K562 (cell line): ENCODE data around the gene UTP14C. TPM values are rescaled to one million over a fixed set of nuclear protein-coding genes. Genes with fewer than 3 reads are reported as not detected.

Experiments used
- ATAC-seq: fragments of 200-7000 bp; cut with Tn5 transposase; 3 replicates; pipeline ENCODE4 v1.9.1; 2020; ENCODE audit warnings: moderate library complexity
- BruUV-seq: library from RNA; stranded (reverse); fragments of 400-500 nt; replicated peaks from 2 replicates; lab custom pipeline; 2021; lab: Mats Ljungman, UMichigan
- CTCF ChIA-PET: fragments of 300-600 bp; formaldehyde crosslinking; extraction: SDS; loops from one replicate; lab custom pipeline; 2021; ENCODE audit warnings: low intra/inter-chr PET ratio; lab: Yijun Ruan, JAX
- POLR2A ChIA-PET: fragments of 300-600, 350-650 bp; sonication (Branson Sonifier 250); formaldehyde crosslinking; extraction: SDS; loops from one replicate; lab custom pipeline; 2021; ENCODE audit warnings: antibody characterized with exemption, inconsistent platforms; lab: Yijun Ruan, JAX
- DNase-seq, 4 experiments: peaks; one replicate each; pipeline versions ENCODE4 v3.0.0 to v3.0.0-alpha.2; 2011 to 2018; ENCODE audit warnings: low spot score in 3 of 4, mixed read lengths in 3 of 4; ENCODE audit errors: extremely low read depth in 1 of 4
- FAIRE-seq: peaks from 2 replicates; lab custom pipeline; 2011; peaks lifted over from hg19 to GRCh38; lab: Jason Lieb, UNC
- H2AFZ ChIP-seq: 2 replicates; pipeline ENCODE4 v1.6.0; 2011; ENCODE audit warnings: low read depth, low read length, control low read depth, inconsistent platforms
- H3K27ac ChIP-seq: fragments of 200-600 bp; 3 replicates; pipeline ENCODE4 v1.8.0; 2011; ENCODE audit warnings: low read depth, mild to moderate bottlenecking, control low read depth, inconsistent platforms, low read length, moderate library complexity, mixed read lengths; ENCODE audit errors: extremely low read depth
- H3K27me3 ChIP-seq, 2 experiments: fragments of 300-600 bp in 1 of 2; 2 replicates in 1 of 2; 3 replicates in 1 of 2; pipeline versions ENCODE4 v1.6.0 to v1.8.0; 2011; ENCODE audit warnings: inconsistent platforms in 2 of 2, low read length in 2 of 2, mild to moderate bottlenecking in 1 of 2, mixed read lengths in 1 of 2, moderate library complexity in 1 of 2; ENCODE audit not compliant: control insufficient read depth in 2 of 2, insufficient read depth in 2 of 2
- H3K36me3 ChIP-seq: fragments of 300-600 bp; 3 replicates; pipeline ENCODE4 v1.8.0; 2011; ENCODE audit warnings: mild to moderate bottlenecking, low read length, inconsistent platforms; ENCODE audit not compliant: control insufficient read depth, insufficient read depth
- H3K4me1 ChIP-seq, 2 experiments: fragments of 200-600 bp in 1 of 2; replicated peaks in 1 of 2; 2 replicates in 1 of 2; 3 replicates in 1 of 2; pipeline versions ENCODE4 v1.5.1 to v1.8.0; 2011; ENCODE audit warnings: inconsistent platforms in 2 of 2, low read length in 2 of 2, mild to moderate bottlenecking in 1 of 2, mixed read lengths in 1 of 2, moderate library complexity in 1 of 2; ENCODE audit not compliant: control insufficient read depth in 2 of 2, insufficient read depth in 2 of 2
- H3K4me2 ChIP-seq: 2 replicates; pipeline ENCODE4 v1.6.1; 2011; ENCODE audit warnings: low read length, control low read depth, inconsistent platforms, mixed read lengths; ENCODE audit not compliant: insufficient read depth
- H3K4me3 ChIP-seq: fragments of 200-600 bp; sonication (generic), shearing (Covaris generic); 2 replicates; pipeline ENCODE4 v1.5.1; 2016; ENCODE audit warnings: control low read depth, inconsistent platforms
- H3K79me2 ChIP-seq: fragments of 200-600 bp; 3 replicates; pipeline ENCODE4 v1.8.0; 2011; ENCODE audit warnings: low read length, inconsistent platforms; ENCODE audit not compliant: control insufficient read depth, insufficient read depth
- H3K9ac ChIP-seq, 2 experiments: 2 replicates each; pipeline versions ENCODE4 v1.6.0 to v1.6.1; 2011; ENCODE audit warnings: low read depth in 2 of 2, low read length in 2 of 2, control low read depth in 1 of 2, inconsistent platforms in 1 of 2, mild to moderate bottlenecking in 1 of 2, mixed read lengths in 1 of 2; ENCODE audit not compliant: insufficient read depth in 1 of 2
- H3K9me1 ChIP-seq: one replicate; pipeline ENCODE4 v1.6.0; 2011; ENCODE audit warnings: inconsistent platforms, mild to moderate bottlenecking, low read length, moderate library complexity; ENCODE audit not compliant: control insufficient read depth, insufficient read depth
- H3K9me3 ChIP-seq: replicated peaks from 2 replicates; pipeline ENCODE4 v1.5.1; 2011; ENCODE audit warnings: low read depth, low read length, inconsistent platforms; ENCODE audit not compliant: control insufficient read depth, insufficient read depth
- H4K20me1 ChIP-seq: replicated peaks from 2 replicates; pipeline ENCODE4 v1.6.1; 2011; ENCODE audit warnings: low read length, inconsistent platforms, mixed read lengths; ENCODE audit not compliant: control insufficient read depth, insufficient read depth
- ARHGAP35 ChIP-seq: fragments of 450-650 bp; IDR thresholded peaks from 2 replicates; pipeline ENCODE4 v1.6.1; 2018; ENCODE audit not compliant: partially characterized antibody
- ARID1B ChIP-seq: fragments of 450-650 bp; IDR thresholded peaks from 2 replicates; pipeline ENCODE4 v1.6.1; 2016; ENCODE audit warnings: antibody characterized with exemption, mild to moderate bottlenecking, inconsistent platforms
- BRD4 ChIP-seq: fragments of 200-600 bp; sonication (generic); IDR thresholded peaks from 2 replicates; pipeline ENCODE4 v1.6.1; 2017; ENCODE audit warnings: inconsistent platforms
- CBFA2T3 ChIP-seq: fragments of 450-650 bp; IDR thresholded peaks from 2 replicates; pipeline ENCODE4 v1.6.1; 2017
- CREB5 ChIP-seq: fragments of 250-450 bp; sonication (Bioruptor Pico); IDR thresholded peaks from 2 replicates; pipeline ENCODE4 v1.5.0; 2020; ENCODE audit warnings: mild to moderate bottlenecking
- PYGO2 ChIP-seq: fragments of 450-650 bp; IDR thresholded peaks from 2 replicates; pipeline ENCODE4 v1.6.1; 2016; ENCODE audit warnings: mild to moderate bottlenecking, missing genetic modification characterization, moderate library complexity, missing compliant biosample characterization
- RBM25 ChIP-seq: fragments of 200-400 bp; formaldehyde crosslinking; IDR thresholded peaks from 2 replicates; pipeline ENCODE4 v1.6.1; 2018; ENCODE audit warnings: low read length, low read depth, moderate library complexity; ENCODE audit not compliant: severe bottlenecking
- SIRT6 ChIP-seq: IDR thresholded peaks from one replicate; pipeline ENCODE4 v1.6.1; 2012; ENCODE audit warnings: low read depth, mild to moderate bottlenecking, control low read depth, inconsistent platforms, low read length, moderate library complexity
- SMAD4 ChIP-seq: fragments of 250-450 bp; sonication (Bioruptor Pico); conservative IDR thresholded peaks from 2 replicates; pipeline ENCODE4 v1.8.0; 2021; ENCODE audit warnings: inconsistent platforms, mild to moderate bottlenecking, moderate library complexity
- TAF9B ChIP-seq: fragments of 450-650 bp; IDR thresholded peaks from 2 replicates; pipeline ENCODE4 v1.6.1; 2018; ENCODE audit warnings: mild to moderate bottlenecking; ENCODE audit not compliant: partially characterized antibody
- TCF3 ChIP-seq: sonication (generic); formaldehyde crosslinking; IDR thresholded peaks from 2 replicates; pipeline ENCODE4 v1.4.0; 2020; ENCODE audit warnings: mild to moderate bottlenecking, missing genetic modification reagents
- ZBTB1 ChIP-seq: sonication (generic); formaldehyde crosslinking; IDR thresholded peaks from 2 replicates; pipeline ENCODE4 v1.8.1; 2023; ENCODE audit warnings: missing genetic modification reagents, low read depth, mild to moderate bottlenecking, borderline replicate concordance
- ZNF316 ChIP-seq: fragments of 450-650 bp; IDR thresholded peaks from 2 replicates; pipeline ENCODE4 v1.6.1; 2016
- ZSCAN29 ChIP-seq: fragments of 450-650 bp; IDR thresholded peaks from 2 replicates; pipeline ENCODE4 v1.6.1; 2017
- WGBS: fragments of 100-300 bp; shearing (Covaris generic); methylation state at CpG from one replicate; pipeline ENCODE4 v1.1.6; 2016; ENCODE audit warnings: low coverage, mixed read lengths; ENCODE audit not compliant: insufficient coverage; ENCODE audit errors: missing lambda C conversion rate; 5-methylcytosine and 5-hydroxymethylcytosine counted together
- in situ Hi-C: fragments of 300-500 bp; cut with MboI; formaldehyde crosslinking; loops from 4 replicates; pipeline ENCODE4 v1.15.0; 2018; ENCODE audit warnings: inconsistent platforms, mixed read lengths
- intact Hi-C: fragments of 100-400 bp; cut with micrococcal nuclease; formaldehyde crosslinking; loops from 2 replicates; pipeline ENCODE4 v1.14.2; 2022
- polyA plus RNA-seq, 8 experiments: library from polyadenylated mRNA; depleted of rRNA in 4 of 8; stranded (reverse) in 5 of 8; unstranded in 3 of 8; fragments of >200 nt; fragmentation: Nextera tagmentation in 2 of 8; fragmentation: Illumina TruSeq in 1 of 8; extraction: Ambion mirVana in 2 of 8; extraction: Trizol in 1 of 8; gene quantifications; 2 replicates each; pipeline versions ENCODE4 v1.2.1 to v1.2.3, GENCODE V29; 2011 to 2014; ENCODE audit warnings: inconsistent platforms in 1 of 8, missing spikeins in 1 of 8
- total RNA-seq, 7 experiments: library from RNA; depleted of rRNA in 6 of 7; stranded (reverse); fragments of >200 nt in 6 of 7; fragmentation: Illumina TruSeq in 2 of 7; extraction: Trizol in 2 of 7; gene quantifications; 2 replicates each; pipeline versions ENCODE4 v1.2.1 to v1.2.3, GENCODE V29; 2011 to 2021; ENCODE audit warnings: low replicate concordance in 1 of 7

The UTP14C gene
- total and polyA plus RNA-seq, 9 of the 15 experiments (the other 6 are each of a cell fraction or from before 2014, with no cell fraction given) = 3.4 to 10.3 (median 6.0) TPM

GRCh38 chr13:52036037-52036436 is 11.5 kb downstream of the UTP14C start:
- Histone ChIP-seq H3K4me1 (no peaks in the 10 kb centered on the region; a peak in 2 of 5 replicates), H3K4me2 (no peak overlapping the region), H3K9ac (no peak overlapping the region), H3K9me3 (no peaks in the 10 kb centered on the region), H4K20me1 (no peaks in the 10 kb centered on the region)
- no TSS peak for BruUV-seq
- intact Hi-C loops = no loop called here
- TF ChIP-seq CBFA2T3 (peak; percentile 36; the same call in 1 of the 2 replicates), TCF3 (CRISPR knock-in tag) (peak; percentile 25; the same call in 1 of the 2 replicates), ZSCAN29 (no peak), ARID1B (0 out of 2 replicates have a peak, but pooled peaks have one; percentile 13)
- TF ChIP-seq, all 486 proteins: peak for 3
- WGBS = 13% methylated on average over 1 of the region's 1 CpG
- Histone ChIP-seq H3K9me1 (no peaks in the 10 kb centered on the region), H3K27ac (no peak overlapping the region), H3K36me3 (no peaks in the 10 kb centered on the region; the same call in 2 of the 3 replicates), H3K4me3 (no peak overlapping the region), H2AFZ (no peak overlapping the region), H3K79me2 (no peaks in the 10 kb centered on the region), H3K27me3 (no peaks in the 10 kb centered on the region)
- DNase-seq (no peak), FAIRE-seq (no peak), ATAC-seq (no peak)
- in situ Hi-C loops = no loop called here
- ChIA-PET POLR2A (interaction anchor here (1.4 kb wide), 1 partner anchor 13 kb away, joined by 5 read pairs; no protein-coding TSS in a partner anchor), CTCF (no interaction called here)

- in situ Hi-C loops (no loop called here), intact Hi-C loops (no loop called here)
- H3K27me3 ChIP-seq = no peaks in the 10 kb centered on the region
- ATAC-seq = no peak
- no peaks in the 10 kb centered on the region for H3K9me1 ChIP-seq
- no TSS peak for BruUV-seq
- 86% methylated on average over 3 of the region's 3 CpGs for WGBS
- H3K4me1 ChIP-seq = no peaks in the 10 kb centered on the region
- TF ChIP-seq BRD4 (no peak), PYGO2 (tag) (no peak), SMAD4 (CRISPR knock-in tag) (no peak), ARHGAP35 (no peak), TAF9B (no peak), CREB5 (no peak), ZNF316 (no peak), RBM25 (no peak), SIRT6 (no peak), ZBTB1 (no peak)
- H3K79me2 ChIP-seq = no peaks in the 10 kb centered on the region
- H3K36me3 ChIP-seq = no peaks in the 10 kb centered on the region
- FAIRE-seq = no peak
- ChIA-PET POLR2A (no interaction called here), CTCF (no interaction called here)
- H3K9ac ChIP-seq = no peak overlapping the region
- no peak overlapping the region for H2AFZ ChIP-seq
- H3K4me3 ChIP-seq = no peak overlapping the region
- no peak overlapping the region for H3K4me2 ChIP-seq
- H4K20me1 ChIP-seq = no peaks in the 10 kb centered on the region
- H3K9me3 ChIP-seq = no peaks in the 10 kb centered on the region
- H3K27ac ChIP-seq = no peak overlapping the region
- no peak for DNase-seq
These were observed 19.2 kb downstream of the UTP14C start for GRCh38 chr13:52043675-52044074.
